ENCODE results near the gene VIM. TPM values are rescaled to one million over a fixed set of nuclear protein-coding genes. Genes with fewer than 3 reads are reported as not detected.

The VIM gene
- total and polyA plus RNA-seq, 10 of the 15 experiments (the other 5 are each of a cell fraction or from before 2014, with no cell fraction given) = 44.2 to 287 (median 188) TPM

DNA sequence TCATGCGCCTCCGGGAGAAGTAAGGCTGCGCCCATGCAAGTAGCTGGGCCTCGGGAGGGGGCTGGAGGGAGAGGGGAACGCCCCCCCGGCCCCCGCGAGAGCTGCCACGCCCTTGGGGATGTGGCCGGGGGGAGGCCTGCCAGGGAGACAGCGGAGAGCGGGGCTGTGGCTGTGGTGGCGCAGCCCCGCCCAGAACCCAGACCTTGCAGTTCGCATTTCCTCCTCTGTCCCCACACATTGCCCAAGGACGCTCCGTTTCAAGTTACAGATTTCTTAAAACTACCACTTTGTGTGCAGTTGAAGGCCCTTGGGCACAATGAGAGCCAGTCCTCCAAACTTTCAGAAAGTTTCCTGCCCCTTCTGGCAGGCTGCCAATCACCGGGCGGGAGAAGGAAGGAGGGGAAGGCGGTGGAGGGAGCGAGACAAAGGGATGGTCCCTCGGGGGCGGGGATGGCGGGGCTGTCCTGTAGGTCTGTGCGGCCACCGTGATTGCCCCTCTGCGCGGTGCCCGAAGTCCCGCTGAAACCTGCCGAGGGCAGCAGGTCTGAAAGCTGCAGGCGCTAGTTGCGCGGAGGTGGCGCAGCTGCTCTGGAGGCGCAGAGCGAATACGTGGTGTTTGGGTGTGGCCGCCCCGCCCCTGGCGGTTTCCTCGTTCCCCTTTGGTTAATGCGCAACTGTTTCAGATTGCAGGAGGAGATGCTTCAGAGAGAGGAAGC is 2.1 kb downstream of the VIM start (continued):
- TF ChIP-seq LARP7 (IDR thresholded peaks at IDR 0.05) (no peak; the same call in 1 of the 2 replicates), GATAD2B (conservative IDR thresholded peaks at IDR 0.05; ENCODE audit: low read depth) (no peak), ZSCAN29 (IDR thresholded peaks at IDR 0.05) (no peak), CBX5 (IDR thresholded peaks at IDR 0.05; ENCODE audit: low read depth) (no peak), BMI1 (IDR thresholded peaks at IDR 0.05; ENCODE audit: borderline replicate concordance) (no peak), CHD4 (IDR thresholded peaks at IDR 0.05) (no peak), MEF2B (IDR thresholded peaks at IDR 0.05; ENCODE audit: partially characterized antibody, poor library complexity, severe bottlenecking) (peak; percentile 36), NFXL1 (IDR thresholded peaks at IDR 0.05; ENCODE audit: borderline replicate concordance) (no peak), ZZZ3 (IDR thresholded peaks at IDR 0.05; ENCODE audit: control insufficient read depth, insufficient read length, low read depth) (no peak), RBBP5 (conservative IDR thresholded peaks at IDR 0.05) (no peak), SUPT20H (IDR thresholded peaks at IDR 0.05; ENCODE audit: borderline replicate concordance, control insufficient read depth, low read depth, low read length) (no peak), PAX8 (IDR thresholded peaks at IDR 0.05) (no peak), MYC (IDR thresholded peaks at IDR 0.05; ENCODE audit: insufficient read depth, insufficient read length, insufficient replicate concordance, low read length, severe bottlenecking) (no peak)
- TF ChIP-seq, protein P1, sequence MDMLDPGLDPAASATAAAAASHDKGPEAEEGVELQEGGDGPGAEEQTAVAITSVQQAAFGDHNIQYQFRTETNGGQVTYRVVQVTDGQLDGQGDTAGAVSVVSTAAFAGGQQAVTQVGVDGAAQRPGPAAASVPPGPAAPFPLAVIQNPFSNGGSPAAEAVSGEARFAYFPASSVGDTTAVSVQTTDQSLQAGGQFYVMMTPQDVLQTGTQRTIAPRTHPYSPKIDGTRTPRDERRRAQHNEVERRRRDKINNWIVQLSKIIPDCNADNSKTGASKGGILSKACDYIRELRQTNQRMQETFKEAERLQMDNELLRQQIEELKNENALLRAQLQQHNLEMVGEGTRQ (IDR thresholded peaks at IDR 0.05; ENCODE audit: borderline replicate concordance, low read depth, low read length) = no peak
- TF ChIP-seq, protein P2, sequence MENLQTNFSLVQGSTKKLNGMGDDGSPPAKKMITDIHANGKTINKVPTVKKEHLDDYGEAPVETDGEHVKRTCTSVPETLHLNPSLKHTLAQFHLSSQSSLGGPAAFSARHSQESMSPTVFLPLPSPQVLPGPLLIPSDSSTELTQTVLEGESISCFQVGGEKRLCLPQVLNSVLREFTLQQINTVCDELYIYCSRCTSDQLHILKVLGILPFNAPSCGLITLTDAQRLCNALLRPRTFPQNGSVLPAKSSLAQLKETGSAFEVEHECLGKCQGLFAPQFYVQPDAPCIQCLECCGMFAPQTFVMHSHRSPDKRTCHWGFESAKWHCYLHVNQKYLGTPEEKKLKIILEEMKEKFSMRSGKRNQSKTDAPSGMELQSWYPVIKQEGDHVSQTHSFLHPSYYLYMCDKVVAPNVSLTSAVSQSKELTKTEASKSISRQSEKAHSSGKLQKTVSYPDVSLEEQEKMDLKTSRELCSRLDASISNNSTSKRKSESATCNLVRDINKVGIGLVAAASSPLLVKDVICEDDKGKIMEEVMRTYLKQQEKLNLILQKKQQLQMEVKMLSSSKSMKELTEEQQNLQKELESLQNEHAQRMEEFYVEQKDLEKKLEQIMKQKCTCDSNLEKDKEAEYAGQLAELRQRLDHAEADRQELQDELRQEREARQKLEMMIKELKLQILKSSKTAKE (IDR thresholded peaks at IDR 0.05; ENCODE audit: low read depth, poor library complexity, severe bottlenecking) = peak; percentile 56
- TF ChIP-seq, protein P3, sequence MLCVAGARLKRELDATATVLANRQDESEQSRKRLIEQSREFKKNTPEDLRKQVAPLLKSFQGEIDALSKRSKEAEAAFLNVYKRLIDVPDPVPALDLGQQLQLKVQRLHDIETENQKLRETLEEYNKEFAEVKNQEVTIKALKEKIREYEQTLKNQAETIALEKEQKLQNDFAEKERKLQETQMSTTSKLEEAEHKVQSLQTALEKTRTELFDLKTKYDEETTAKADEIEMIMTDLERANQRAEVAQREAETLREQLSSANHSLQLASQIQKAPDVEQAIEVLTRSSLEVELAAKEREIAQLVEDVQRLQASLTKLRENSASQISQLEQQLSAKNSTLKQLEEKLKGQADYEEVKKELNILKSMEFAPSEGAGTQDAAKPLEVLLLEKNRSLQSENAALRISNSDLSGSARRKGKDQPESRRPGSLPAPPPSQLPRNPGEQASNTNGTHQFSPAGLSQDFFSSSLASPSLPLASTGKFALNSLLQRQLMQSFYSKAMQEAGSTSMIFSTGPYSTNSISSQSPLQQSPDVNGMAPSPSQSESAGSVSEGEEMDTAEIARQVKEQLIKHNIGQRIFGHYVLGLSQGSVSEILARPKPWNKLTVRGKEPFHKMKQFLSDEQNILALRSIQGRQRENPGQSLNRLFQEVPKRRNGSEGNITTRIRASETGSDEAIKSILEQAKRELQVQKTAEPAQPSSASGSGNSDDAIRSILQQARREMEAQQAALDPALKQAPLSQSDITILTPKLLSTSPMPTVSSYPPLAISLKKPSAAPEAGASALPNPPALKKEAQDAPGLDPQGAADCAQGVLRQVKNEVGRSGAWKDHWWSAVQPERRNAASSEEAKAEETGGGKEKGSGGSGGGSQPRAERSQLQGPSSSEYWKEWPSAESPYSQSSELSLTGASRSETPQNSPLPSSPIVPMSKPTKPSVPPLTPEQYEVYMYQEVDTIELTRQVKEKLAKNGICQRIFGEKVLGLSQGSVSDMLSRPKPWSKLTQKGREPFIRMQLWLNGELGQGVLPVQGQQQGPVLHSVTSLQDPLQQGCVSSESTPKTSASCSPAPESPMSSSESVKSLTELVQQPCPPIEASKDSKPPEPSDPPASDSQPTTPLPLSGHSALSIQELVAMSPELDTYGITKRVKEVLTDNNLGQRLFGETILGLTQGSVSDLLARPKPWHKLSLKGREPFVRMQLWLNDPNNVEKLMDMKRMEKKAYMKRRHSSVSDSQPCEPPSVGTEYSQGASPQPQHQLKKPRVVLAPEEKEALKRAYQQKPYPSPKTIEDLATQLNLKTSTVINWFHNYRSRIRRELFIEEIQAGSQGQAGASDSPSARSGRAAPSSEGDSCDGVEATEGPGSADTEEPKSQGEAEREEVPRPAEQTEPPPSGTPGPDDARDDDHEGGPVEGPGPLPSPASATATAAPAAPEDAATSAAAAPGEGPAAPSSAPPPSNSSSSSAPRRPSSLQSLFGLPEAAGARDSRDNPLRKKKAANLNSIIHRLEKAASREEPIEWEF (IDR thresholded peaks at IDR 0.05; ENCODE audit: insufficient replicate concordance, low read depth, low read length) = no peak
- TF ChIP-seq, protein P4, sequence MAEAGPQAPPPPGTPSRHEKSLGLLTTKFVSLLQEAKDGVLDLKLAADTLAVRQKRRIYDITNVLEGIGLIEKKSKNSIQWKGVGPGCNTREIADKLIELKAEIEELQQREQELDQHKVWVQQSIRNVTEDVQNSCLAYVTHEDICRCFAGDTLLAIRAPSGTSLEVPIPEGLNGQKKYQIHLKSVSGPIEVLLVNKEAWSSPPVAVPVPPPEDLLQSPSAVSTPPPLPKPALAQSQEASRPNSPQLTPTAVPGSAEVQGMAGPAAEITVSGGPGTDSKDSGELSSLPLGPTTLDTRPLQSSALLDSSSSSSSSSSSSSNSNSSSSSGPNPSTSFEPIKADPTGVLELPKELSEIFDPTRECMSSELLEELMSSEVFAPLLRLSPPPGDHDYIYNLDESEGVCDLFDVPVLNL (IDR thresholded peaks at IDR 0.05; ENCODE audit: low read depth, low read length) = no peak
- TF ChIP-seq, protein P5, sequence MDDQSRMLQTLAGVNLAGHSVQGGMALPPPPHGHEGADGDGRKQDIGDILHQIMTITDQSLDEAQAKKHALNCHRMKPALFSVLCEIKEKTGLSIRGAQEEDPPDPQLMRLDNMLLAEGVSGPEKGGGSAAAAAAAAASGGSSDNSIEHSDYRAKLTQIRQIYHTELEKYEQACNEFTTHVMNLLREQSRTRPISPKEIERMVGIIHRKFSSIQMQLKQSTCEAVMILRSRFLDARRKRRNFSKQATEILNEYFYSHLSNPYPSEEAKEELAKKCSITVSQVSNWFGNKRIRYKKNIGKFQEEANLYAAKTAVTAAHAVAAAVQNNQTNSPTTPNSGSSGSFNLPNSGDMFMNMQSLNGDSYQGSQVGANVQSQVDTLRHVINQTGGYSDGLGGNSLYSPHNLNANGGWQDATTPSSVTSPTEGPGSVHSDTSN (IDR thresholded peaks at IDR 0.05; ENCODE audit: insufficient replicate concordance, low read depth, low read length) = peak; percentile 8
